ENCODE data around the gene MFGE8.
"Not testable (repeated sequence)": the region's sequence is repeated elsewhere in the genome, so short reads cannot be mapped to it uniquely, and the experiment has no call there.

- TF ChIP-seq NR1H2 (CRISPR knock-in tag; IDR thresholded peaks at IDR 0.05); NR3C1 (CRISPR knock-in tag; IDR thresholded peaks at IDR 0.05); CTCF (IDR thresholded peaks at IDR 0.05 in 2 of 3, conservative IDR thresholded peaks at IDR 0.05 in 1 of 3; ENCODE audit: insufficient read depth in 2 of 3, low read depth in 1 of 3, low read length in 3 of 3): not testable (repeated sequence)
These were observed 21.3 kb upstream of the MFGE8 start for GRCh38 chr15:88934449-88934848.

Data from K562 (cell line).